ENCODE data around the gene SOX18.

- TF ChIP-seq CTCF (IDR thresholded peaks at IDR 0.05) (no peak), POLR2A (IDR thresholded peaks at IDR 0.05) (no peak)
These were observed 31.6 kb upstream of the SOX18 start for GRCh38 chr20:64080813-64081623.

All from thyroid gland (tissue), 4 donors.